ENCODE data around the gene YWHAE.
"Not testable (repeated sequence)": the region's sequence is repeated elsewhere in the genome, so short reads cannot be mapped to it uniquely, and the experiment has no call there.

The YWHAE gene

GRCh38 chr17:1390432-1391367 is 9.3 kb downstream of the YWHAE start:
- H3K4me3 ChIP-seq (ENCODE audit: low read length): no peak overlapping the region
- no peak for DNase-seq (ENCODE audit: low read depth)
- TF ChIP-seq, protein P1, sequence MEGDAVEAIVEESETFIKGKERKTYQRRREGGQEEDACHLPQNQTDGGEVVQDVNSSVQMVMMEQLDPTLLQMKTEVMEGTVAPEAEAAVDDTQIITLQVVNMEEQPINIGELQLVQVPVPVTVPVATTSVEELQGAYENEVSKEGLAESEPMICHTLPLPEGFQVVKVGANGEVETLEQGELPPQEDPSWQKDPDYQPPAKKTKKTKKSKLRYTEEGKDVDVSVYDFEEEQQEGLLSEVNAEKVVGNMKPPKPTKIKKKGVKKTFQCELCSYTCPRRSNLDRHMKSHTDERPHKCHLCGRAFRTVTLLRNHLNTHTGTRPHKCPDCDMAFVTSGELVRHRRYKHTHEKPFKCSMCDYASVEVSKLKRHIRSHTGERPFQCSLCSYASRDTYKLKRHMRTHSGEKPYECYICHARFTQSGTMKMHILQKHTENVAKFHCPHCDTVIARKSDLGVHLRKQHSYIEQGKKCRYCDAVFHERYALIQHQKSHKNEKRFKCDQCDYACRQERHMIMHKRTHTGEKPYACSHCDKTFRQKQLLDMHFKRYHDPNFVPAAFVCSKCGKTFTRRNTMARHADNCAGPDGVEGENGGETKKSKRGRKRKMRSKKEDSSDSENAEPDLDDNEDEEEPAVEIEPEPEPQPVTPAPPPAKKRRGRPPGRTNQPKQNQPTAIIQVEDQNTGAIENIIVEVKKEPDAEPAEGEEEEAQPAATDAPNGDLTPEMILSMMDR (conservative IDR thresholded peaks at IDR 0.05; ENCODE audit: low read length): no peak

DNA sequence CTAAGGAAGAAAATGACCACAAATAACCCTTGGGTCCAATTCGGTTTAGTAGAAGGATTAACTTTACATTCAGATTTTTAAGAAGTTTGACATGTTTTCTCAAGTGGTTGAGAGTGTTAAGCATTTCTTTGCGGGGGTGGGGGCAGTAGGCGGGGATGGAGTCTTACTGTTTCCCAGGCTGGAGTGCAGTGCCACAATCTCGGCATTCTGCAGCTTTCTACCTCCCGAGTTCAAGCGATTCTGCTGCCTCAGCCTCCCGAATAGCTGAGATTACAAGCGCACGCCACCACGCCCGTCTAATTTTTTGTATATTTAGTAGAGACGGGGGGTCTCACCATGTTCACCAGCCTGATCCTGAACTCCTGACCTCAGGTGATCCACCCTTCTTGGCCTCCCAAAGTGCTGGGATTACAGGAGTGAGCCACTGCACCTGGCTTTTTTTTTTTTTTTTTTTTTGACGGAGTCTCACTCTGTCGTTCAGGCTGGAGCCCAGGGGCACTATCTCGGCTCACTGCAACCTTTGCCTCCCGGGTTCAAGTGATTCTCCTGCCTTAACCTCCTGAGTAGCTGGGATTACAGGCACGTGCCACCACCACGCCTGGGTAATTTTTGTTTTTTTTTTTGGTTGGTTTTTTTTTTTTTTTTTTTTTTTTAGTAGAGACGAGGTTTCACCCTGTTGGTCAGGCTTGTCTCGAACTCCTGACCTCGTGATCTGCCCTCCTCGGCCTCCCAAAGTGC is 12.4 kb downstream of the YWHAE start:
- DNase-seq (ENCODE audit: low read depth); H3K4me3 ChIP-seq (ENCODE audit: low read length): not testable (repeated sequence)

- DNase-seq (ENCODE audit: low read depth): not testable (repeated sequence)
Observed at GRCh38 chr17:1386675-1387190, 13.3 kb downstream of the YWHAE start.

DNA sequence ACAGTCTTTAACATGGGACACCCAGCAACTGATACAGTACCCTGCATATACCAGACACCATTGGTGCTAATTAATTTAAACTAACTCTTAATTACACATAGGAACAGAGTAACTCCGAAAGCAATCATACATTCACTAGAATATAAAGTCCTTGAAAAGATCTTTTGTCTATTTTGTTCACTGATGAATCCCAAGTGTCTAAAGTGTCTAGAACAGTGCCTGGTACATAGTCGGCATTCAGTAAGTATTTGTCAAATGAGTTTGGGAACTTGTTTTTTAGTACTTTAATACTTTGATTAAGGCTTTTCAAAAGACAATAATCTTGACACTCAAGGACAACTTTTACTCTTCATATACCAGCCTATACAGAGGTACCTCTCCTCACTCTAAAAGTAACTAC is 13.8 kb downstream of the YWHAE start:
- no peak for DNase-seq (ENCODE audit: low read depth)
- TF ChIP-seq, protein P1 (conservative IDR thresholded peaks at IDR 0.05; ENCODE audit: low read length): no peak
- no peak overlapping the region for H3K4me3 ChIP-seq (ENCODE audit: low read length)

More at GRCh38 chr17:1386675-1387190, 13.3 kb downstream of the YWHAE start:
- not testable (repeated sequence) for H3K4me3 ChIP-seq (ENCODE audit: low read length)

- DNase-seq (ENCODE audit: low read depth): no peak
- TF ChIP-seq, protein P1 (conservative IDR thresholded peaks at IDR 0.05; ENCODE audit: low read length): no peak
- H3K4me3 ChIP-seq (ENCODE audit: low read length): no peak overlapping the region
Observed at GRCh38 chr17:1385861-1386260, 14.2 kb downstream of the YWHAE start.

- no peak for DNase-seq (ENCODE audit: low read depth)
- TF ChIP-seq, protein P1 (conservative IDR thresholded peaks at IDR 0.05; ENCODE audit: low read length): no peak
- H3K4me3 ChIP-seq (ENCODE audit: low read length): no peak overlapping the region
Observed at GRCh38 chr17:1384905-1385435, 15.1 kb downstream of the YWHAE start.

GRCh38 chr17:1379930-1380313 is 20.1 kb downstream of the YWHAE start:
- TF ChIP-seq, protein P1 (conservative IDR thresholded peaks at IDR 0.05; ENCODE audit: low read length): no peak
- DNase-seq (ENCODE audit: low read depth): no peak
- H3K4me3 ChIP-seq (ENCODE audit: low read length): no peak overlapping the region

Data from AG10803 (cell line).